Suprapubic skin (tissue), 3 donors: ENCODE results near the gene AGO1.

Experiments
- CTCF ChIP-seq, 2 donors: fragments of 200-600 bp in 1 of 2; fragments of 450-650 bp in 1 of 2; sonication (generic) in 1 of 2; IDR thresholded peaks; one replicate each; pipeline ENCODE4 v1.5.1; 2016 to 2019; ENCODE audit warnings: antibody characterized with exemption in 2 of 2, mild to moderate bottlenecking in 1 of 2, moderate library complexity in 1 of 2
- POLR2A ChIP-seq, 2 donors: fragments of 450-650 bp; IDR thresholded peaks; one replicate each; pipeline ENCODE4 v1.6.1; 2017; ENCODE audit warnings: antibody characterized with exemption in 2 of 2, mild to moderate bottlenecking in 2 of 2, moderate library complexity in 2 of 2

GRCh38 chr1:35854989-35855700, 27.9 kb upstream of the AGO1 start:
- TF ChIP-seq CTCF (IDR thresholded peaks at IDR 0.05): no peak
- no peak for TF ChIP-seq POLR2A (IDR thresholded peaks at IDR 0.05)
